Measurements from ENCODE around the gene PCMT1. TPM values are rescaled to one million over a fixed set of nuclear protein-coding genes. Genes with fewer than 3 reads are reported as not detected.
A peak's percentile ranks its signal among the peaks of the same experiment; 100 is the strongest.

The PCMT1 gene
- total RNA-seq, 1 donor from 2014 or later, result 147 TPM

DNA sequence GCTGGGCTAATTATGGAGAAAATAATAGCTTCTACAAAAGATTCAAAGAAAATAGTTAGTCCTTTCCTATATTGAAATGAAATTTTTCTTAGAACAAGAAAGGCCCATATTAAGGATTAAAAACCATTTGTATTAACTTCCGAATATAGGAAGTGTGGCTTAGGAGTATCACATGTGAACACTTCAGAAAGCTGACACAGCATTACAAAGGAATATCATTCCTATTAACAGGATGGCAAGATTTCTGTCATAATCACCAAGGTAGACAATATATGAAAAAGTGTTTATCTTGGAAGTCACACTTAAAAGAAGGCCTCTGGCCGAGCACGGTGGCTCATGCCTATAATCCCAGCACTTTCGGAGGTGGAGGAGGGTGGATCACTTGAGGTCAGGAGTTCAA lies 26.3 kb upstream of the PCMT1 start:
- no peak for DNase-seq
- TF ChIP-seq, protein P1, sequence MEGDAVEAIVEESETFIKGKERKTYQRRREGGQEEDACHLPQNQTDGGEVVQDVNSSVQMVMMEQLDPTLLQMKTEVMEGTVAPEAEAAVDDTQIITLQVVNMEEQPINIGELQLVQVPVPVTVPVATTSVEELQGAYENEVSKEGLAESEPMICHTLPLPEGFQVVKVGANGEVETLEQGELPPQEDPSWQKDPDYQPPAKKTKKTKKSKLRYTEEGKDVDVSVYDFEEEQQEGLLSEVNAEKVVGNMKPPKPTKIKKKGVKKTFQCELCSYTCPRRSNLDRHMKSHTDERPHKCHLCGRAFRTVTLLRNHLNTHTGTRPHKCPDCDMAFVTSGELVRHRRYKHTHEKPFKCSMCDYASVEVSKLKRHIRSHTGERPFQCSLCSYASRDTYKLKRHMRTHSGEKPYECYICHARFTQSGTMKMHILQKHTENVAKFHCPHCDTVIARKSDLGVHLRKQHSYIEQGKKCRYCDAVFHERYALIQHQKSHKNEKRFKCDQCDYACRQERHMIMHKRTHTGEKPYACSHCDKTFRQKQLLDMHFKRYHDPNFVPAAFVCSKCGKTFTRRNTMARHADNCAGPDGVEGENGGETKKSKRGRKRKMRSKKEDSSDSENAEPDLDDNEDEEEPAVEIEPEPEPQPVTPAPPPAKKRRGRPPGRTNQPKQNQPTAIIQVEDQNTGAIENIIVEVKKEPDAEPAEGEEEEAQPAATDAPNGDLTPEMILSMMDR (IDR thresholded peaks at IDR 0.05; ENCODE audit: partially characterized antibody, unreplicated experiment), result no peak
- peaks cover under 1% of the 10 kb centered on the region for H3K9me3 Mint-ChIP-seq (ENCODE audit: unreplicated experiment)
- H3K4me3 Mint-ChIP-seq (ENCODE audit: unreplicated experiment), result no peak overlapping the region
- H3K27me3 Mint-ChIP-seq (ENCODE audit: unreplicated experiment), result peaks cover 5% of the 10 kb centered on the region
- no peaks in the 10 kb centered on the region for H3K36me3 Mint-ChIP-seq (ENCODE audit: unreplicated experiment)
- H3K27ac Mint-ChIP-seq (ENCODE audit: unreplicated experiment), result no peak overlapping the region
- peaks cover 3% of the 10 kb centered on the region for H3K4me1 Mint-ChIP-seq (ENCODE audit: low read depth, unreplicated experiment)

DNA sequence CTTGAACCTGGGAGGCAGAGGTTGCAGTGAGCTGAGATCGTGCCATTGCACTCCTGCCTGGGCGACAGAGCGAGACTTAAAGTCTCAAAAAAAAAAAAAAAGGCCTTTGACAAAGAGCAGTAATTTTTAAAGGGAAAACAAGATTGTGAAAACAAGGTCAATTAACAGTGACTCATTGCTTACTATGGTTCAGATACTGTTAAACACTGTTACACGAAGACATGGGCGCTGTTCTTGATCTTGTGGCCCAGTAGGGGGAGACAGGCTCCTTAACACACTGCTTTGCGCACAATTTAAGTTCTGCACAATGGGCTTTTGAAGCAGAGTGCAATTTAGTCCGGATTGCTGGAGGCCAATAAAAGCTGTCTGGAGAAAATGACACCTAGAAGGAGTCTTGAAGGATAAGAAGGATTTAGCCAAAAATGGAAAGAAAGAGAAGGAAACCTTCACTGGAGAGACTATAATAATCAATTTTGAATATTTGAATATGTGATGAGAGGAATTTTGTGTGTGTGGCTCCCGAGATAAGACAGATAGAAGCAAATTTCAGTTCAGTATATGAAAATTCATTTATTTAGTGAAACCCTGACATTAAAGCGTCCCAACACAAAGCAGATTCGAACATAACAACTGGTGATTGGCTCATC lies 25.6 kb upstream of the PCMT1 start:
- H3K36me3 Mint-ChIP-seq (ENCODE audit: unreplicated experiment), result no peaks in the 10 kb centered on the region
- DNase-seq, result no peak
- peak overlapping the region; percentile 25 for H3K27ac Mint-ChIP-seq (ENCODE audit: unreplicated experiment)
- TF ChIP-seq, protein P1 (IDR thresholded peaks at IDR 0.05; ENCODE audit: partially characterized antibody, unreplicated experiment), result peak; percentile 70
- H3K4me1 Mint-ChIP-seq (ENCODE audit: low read depth, unreplicated experiment), result no peaks in the 10 kb centered on the region
- no peak overlapping the region for H3K4me3 Mint-ChIP-seq (ENCODE audit: unreplicated experiment)
- peaks cover 2% of the 10 kb centered on the region for H3K27me3 Mint-ChIP-seq (ENCODE audit: unreplicated experiment)
- H3K9me3 Mint-ChIP-seq (ENCODE audit: unreplicated experiment), result no peaks in the 10 kb centered on the region

DNA sequence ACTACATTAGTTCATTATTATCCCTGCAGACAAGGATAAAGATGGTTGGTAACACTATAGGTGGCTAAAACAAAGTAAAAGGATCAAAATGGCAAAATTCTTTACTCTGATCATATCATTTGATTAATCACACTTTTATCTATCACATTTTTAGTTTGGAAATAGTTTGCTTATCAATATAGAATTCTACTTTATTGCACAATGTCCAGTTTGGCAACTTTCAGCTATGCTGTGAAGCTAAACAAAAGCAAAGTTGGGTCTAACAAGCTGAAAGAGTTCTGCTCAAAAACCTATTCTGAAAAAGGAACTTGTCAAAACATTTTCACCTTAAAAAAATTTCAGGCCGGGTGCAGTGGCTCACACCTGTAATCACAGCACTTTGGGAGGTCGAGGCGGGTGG lies 23.8 kb upstream of the PCMT1 start:
- Mint-ChIP-seq H3K27ac (ENCODE audit: unreplicated experiment) (no peak overlapping the region), H3K4me1 (ENCODE audit: low read depth, unreplicated experiment) (no peaks in the 10 kb centered on the region), H3K4me3 (ENCODE audit: unreplicated experiment) (no peak overlapping the region), H3K9me3 (ENCODE audit: unreplicated experiment) (no peaks in the 10 kb centered on the region), H3K36me3 (ENCODE audit: unreplicated experiment) (no peaks in the 10 kb centered on the region), H3K27me3 (ENCODE audit: unreplicated experiment) (no peaks in the 10 kb centered on the region)
- TF ChIP-seq, protein P1 (IDR thresholded peaks at IDR 0.05; ENCODE audit: partially characterized antibody, unreplicated experiment), result no peak
- no peak for DNase-seq

DNA sequence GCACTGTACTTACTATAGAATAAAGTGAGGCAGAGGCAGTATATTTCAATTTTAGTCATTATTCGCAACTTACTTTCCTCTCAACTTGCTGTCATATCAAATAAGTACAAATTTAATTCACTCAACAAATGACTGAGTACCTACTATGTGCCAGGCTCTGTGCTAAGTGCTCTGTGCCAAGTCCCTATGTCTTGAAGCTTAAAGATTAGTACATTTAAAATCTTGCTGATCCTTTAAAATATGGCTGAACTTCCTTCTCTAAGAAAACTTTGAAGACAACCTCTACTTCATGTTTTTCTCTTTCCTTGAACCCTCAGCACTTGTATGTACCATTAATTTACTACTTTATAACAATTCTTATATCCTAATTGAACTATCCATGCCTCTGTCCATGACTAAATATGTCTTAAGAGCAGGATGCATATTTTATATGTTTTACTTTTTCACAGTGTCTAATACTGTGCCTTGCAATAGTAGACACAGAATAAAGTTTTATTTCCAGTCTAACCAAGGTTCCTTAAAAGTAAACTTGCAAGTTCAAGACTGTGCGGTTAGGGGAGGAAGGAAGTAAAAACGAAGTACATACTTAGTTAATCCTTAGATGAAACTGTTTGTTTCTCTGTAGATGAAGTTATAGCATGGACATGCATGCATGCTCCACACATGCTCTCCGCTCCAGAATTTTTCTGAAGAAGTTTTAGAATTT lies 21.6 kb upstream of the PCMT1 start:
- DNase-seq, result no peak
- H3K4me1 Mint-ChIP-seq (ENCODE audit: low read depth, unreplicated experiment), result no peaks in the 10 kb centered on the region
- H3K4me3 Mint-ChIP-seq (ENCODE audit: unreplicated experiment), result no peak overlapping the region
- no peaks in the 10 kb centered on the region for H3K9me3 Mint-ChIP-seq (ENCODE audit: unreplicated experiment)
- H3K27ac Mint-ChIP-seq (ENCODE audit: unreplicated experiment), result no peak overlapping the region
- H3K36me3 Mint-ChIP-seq (ENCODE audit: unreplicated experiment), result no peaks in the 10 kb centered on the region
- H3K27me3 Mint-ChIP-seq (ENCODE audit: unreplicated experiment), result no peaks in the 10 kb centered on the region
- TF ChIP-seq, protein P1 (IDR thresholded peaks at IDR 0.05; ENCODE audit: partially characterized antibody, unreplicated experiment), result no peak
